SK-N-SH treated with all-trans-retinoic acid at 6 μM for 48 hours (cell line): Measurements from ENCODE around the gene EXOSC9.

Experiments
- ATAC-seq: fragments of 200-7000 bp; cut with Tn5 transposase; 3 replicates; pipeline ENCODE4 v1.9.1; 2020; ENCODE audit warnings: mild to moderate bottlenecking, moderate library complexity
- ARNTL ChIP-seq: fragments of 450-650 bp; formaldehyde crosslinking; IDR thresholded peaks from 2 replicates; pipeline ENCODE4 v1.5.0; 2020; ENCODE audit warnings: low read depth, mild to moderate bottlenecking, moderate library complexity, borderline replicate concordance
- BACH2 ChIP-seq: fragments of 250-450 bp; sonication (Bioruptor Pico); IDR thresholded peaks from 2 replicates; pipeline ENCODE4 v1.9.0; 2021; ENCODE audit warnings: mild to moderate bottlenecking, borderline replicate concordance
- ESRRG ChIP-seq: fragments of 250-450 bp; sonication (Bioruptor Pico); IDR thresholded peaks from 2 replicates; pipeline ENCODE4 v1.6.1; 2021; ENCODE audit warnings: mild to moderate bottlenecking
- GLIS3 ChIP-seq: fragments of 250-450 bp; sonication (Bioruptor Pico); IDR thresholded peaks from 2 replicates; pipeline ENCODE4 v1.5.0; 2020; ENCODE audit warnings: mild to moderate bottlenecking, moderate library complexity
- ISL1 ChIP-seq: fragments of 250-450 bp; sonication (Bioruptor Pico); IDR thresholded peaks from 2 replicates; pipeline ENCODE4 v2.1.2; 2022; ENCODE audit warnings: mild to moderate bottlenecking, moderate library complexity
- OSR1 ChIP-seq: fragments of 250-450 bp; sonication (Bioruptor Pico); IDR thresholded peaks from 2 replicates; pipeline ENCODE4 v1.8.0; 2022; ENCODE audit warnings: moderate library complexity, mild to moderate bottlenecking, inconsistent platforms
- PPARA ChIP-seq: fragments of 250-450 bp; sonication (Bioruptor Pico); IDR thresholded peaks from 2 replicates; pipeline ENCODE4 v1.5.0; 2020; ENCODE audit warnings: mild to moderate bottlenecking, borderline replicate concordance
- RARB ChIP-seq: fragments of 250-450 bp; sonication (Bioruptor Pico); IDR thresholded peaks from 2 replicates; pipeline ENCODE4 v1.8.0; 2021; ENCODE audit warnings: mild to moderate bottlenecking, moderate library complexity
- SNAI2 ChIP-seq: fragments of 250-450 bp; sonication (Bioruptor Pico); IDR thresholded peaks from 2 replicates; pipeline ENCODE4 v1.5.0; 2020; ENCODE audit warnings: mild to moderate bottlenecking, moderate library complexity
- TCF4 ChIP-seq: fragments of 250-450 bp; sonication (Bioruptor Pico); IDR thresholded peaks from 2 replicates; pipeline ENCODE4 v1.8.0; 2021; ENCODE audit warnings: mild to moderate bottlenecking, moderate library complexity, borderline replicate concordance
- TOX ChIP-seq: fragments of 250-450 bp; sonication (Bioruptor Pico); IDR thresholded peaks from 2 replicates; pipeline ENCODE4 v1.8.0; 2021; ENCODE audit warnings: mild to moderate bottlenecking, moderate library complexity, borderline replicate concordance
- ZC3H10 ChIP-seq: fragments of 250-450 bp; sonication (Bioruptor Pico); IDR thresholded peaks from 2 replicates; pipeline ENCODE4 v1.5.1; 2021; ENCODE audit warnings: mild to moderate bottlenecking, moderate library complexity
- ZFP3 ChIP-seq: fragments of 250-450 bp; sonication (Bioruptor Pico); IDR thresholded peaks from 2 replicates; pipeline ENCODE4 v1.5.0; 2020; ENCODE audit warnings: mild to moderate bottlenecking, moderate library complexity
- ZFP30 ChIP-seq: fragments of 450-650 bp; formaldehyde crosslinking; IDR thresholded peaks from 2 replicates; pipeline ENCODE4 v1.5.0; 2022; ENCODE audit warnings: mild to moderate bottlenecking, moderate library complexity
- ZNF565 ChIP-seq: fragments of 450-650 bp; formaldehyde crosslinking; conservative IDR thresholded peaks from 2 replicates; pipeline ENCODE4 v1.5.0; 2020; ENCODE audit warnings: low read depth, mild to moderate bottlenecking, moderate library complexity
- ZNF70 ChIP-seq: fragments of 450-650 bp; formaldehyde crosslinking; IDR thresholded peaks from 2 replicates; pipeline ENCODE4 v1.5.0; 2020; ENCODE audit warnings: mild to moderate bottlenecking, moderate library complexity
- ZNF8 ChIP-seq: fragments of 450-650 bp; formaldehyde crosslinking; IDR thresholded peaks from 2 replicates; pipeline ENCODE4 v1.5.0; 2020; ENCODE audit warnings: mild to moderate bottlenecking, moderate library complexity
- TF ChIP-seq, protein P1 (sequence below): fragments of 250-450 bp; sonication (Bioruptor Pico); IDR thresholded peaks from 2 replicates; pipeline ENCODE4 v1.5.0; 2020; ENCODE audit warnings: mild to moderate bottlenecking, moderate library complexity
- TF ChIP-seq, protein P2 (sequence below): fragments of 250-450 bp; sonication (Bioruptor Pico); IDR thresholded peaks from 2 replicates; pipeline ENCODE4 v1.8.0; 2020; ENCODE audit warnings: mild to moderate bottlenecking, moderate library complexity, borderline replicate concordance
- TF ChIP-seq, protein P3 (sequence below): fragments of 250-450 bp; sonication (Bioruptor Pico); IDR thresholded peaks from 2 replicates; pipeline ENCODE4 v1.5.1; 2020; ENCODE audit warnings: low read depth, mild to moderate bottlenecking, moderate library complexity
- TF ChIP-seq, protein P4 (sequence below): fragments of 250-450 bp; sonication (Bioruptor Pico); IDR thresholded peaks from 2 replicates; pipeline ENCODE4 v1.5.1; 2021; ENCODE audit warnings: mild to moderate bottlenecking, moderate library complexity

Gene EXOSC9

DNA sequence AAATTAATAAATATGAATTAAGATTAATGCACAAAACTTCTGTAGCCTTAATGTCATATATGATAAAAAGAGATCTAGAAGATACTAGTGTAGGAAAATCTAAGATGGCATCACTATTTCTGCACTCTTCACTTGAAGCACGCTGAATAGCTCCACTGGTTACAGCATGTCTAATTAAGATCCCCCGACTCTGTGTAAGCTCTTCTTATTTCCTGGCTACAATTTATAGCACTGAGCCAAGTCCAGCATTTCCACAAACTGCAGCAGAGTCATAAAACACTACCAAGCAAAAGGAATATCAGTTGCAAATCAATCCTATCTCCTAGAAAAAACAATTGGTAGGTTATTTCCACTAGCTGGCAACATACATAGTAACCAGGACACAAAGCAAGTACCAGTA lies 23.8 kb downstream of the EXOSC9 start:
- no peak for ATAC-seq
- TF ChIP-seq ESRRG (CRISPR knock-in tag) (no peak), RARB (CRISPR knock-in tag) (no peak), BACH2 (CRISPR knock-in tag) (no peak)
- TF ChIP-seq, protein P1, sequence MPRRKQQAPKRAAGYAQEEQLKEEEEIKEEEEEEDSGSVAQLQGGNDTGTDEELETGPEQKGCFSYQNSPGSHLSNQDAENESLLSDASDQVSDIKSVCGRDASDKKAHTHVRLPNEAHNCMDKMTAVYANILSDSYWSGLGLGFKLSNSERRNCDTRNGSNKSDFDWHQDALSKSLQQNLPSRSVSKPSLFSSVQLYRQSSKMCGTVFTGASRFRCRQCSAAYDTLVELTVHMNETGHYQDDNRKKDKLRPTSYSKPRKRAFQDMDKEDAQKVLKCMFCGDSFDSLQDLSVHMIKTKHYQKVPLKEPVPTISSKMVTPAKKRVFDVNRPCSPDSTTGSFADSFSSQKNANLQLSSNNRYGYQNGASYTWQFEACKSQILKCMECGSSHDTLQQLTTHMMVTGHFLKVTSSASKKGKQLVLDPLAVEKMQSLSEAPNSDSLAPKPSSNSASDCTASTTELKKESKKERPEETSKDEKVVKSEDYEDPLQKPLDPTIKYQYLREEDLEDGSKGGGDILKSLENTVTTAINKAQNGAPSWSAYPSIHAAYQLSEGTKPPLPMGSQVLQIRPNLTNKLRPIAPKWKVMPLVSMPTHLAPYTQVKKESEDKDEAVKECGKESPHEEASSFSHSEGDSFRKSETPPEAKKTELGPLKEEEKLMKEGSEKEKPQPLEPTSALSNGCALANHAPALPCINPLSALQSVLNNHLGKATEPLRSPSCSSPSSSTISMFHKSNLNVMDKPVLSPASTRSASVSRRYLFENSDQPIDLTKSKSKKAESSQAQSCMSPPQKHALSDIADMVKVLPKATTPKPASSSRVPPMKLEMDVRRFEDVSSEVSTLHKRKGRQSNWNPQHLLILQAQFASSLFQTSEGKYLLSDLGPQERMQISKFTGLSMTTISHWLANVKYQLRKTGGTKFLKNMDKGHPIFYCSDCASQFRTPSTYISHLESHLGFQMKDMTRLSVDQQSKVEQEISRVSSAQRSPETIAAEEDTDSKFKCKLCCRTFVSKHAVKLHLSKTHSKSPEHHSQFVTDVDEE, result no peak

DNA sequence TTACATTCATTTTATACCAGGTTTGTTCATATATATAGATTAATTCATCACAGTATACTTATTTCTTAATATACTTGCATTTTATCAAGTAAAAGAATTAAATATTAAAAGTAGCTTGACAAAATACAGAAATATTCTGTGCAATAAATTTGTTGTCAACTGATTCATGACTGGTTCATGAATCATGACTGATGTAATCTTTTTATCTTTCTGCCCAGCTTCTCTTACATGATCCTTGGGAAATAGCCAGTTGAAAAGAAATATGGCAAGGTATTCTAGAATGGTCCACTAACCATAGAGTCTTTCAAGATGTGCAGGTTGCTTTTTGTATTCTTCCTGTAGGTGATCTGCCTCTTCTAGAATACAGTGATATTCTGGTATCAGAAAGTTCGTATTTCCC lies 26.7 kb downstream of the EXOSC9 start:
- TF ChIP-seq ZFP3 (CRISPR knock-in tag) (no peak), OSR1 (CRISPR knock-in tag) (no peak), TCF4 (CRISPR knock-in tag) (no peak), GLIS3 (no peak), ISL1 (CRISPR knock-in tag) (no peak), ZFP30 (CRISPR knock-in tag) (no peak), ZNF70 (CRISPR knock-in tag) (no peak), ZNF565 (CRISPR knock-in tag) (no peak), TOX (CRISPR knock-in tag) (no peak), PPARA (CRISPR knock-in tag) (no peak)
- TF ChIP-seq, protein P2, sequence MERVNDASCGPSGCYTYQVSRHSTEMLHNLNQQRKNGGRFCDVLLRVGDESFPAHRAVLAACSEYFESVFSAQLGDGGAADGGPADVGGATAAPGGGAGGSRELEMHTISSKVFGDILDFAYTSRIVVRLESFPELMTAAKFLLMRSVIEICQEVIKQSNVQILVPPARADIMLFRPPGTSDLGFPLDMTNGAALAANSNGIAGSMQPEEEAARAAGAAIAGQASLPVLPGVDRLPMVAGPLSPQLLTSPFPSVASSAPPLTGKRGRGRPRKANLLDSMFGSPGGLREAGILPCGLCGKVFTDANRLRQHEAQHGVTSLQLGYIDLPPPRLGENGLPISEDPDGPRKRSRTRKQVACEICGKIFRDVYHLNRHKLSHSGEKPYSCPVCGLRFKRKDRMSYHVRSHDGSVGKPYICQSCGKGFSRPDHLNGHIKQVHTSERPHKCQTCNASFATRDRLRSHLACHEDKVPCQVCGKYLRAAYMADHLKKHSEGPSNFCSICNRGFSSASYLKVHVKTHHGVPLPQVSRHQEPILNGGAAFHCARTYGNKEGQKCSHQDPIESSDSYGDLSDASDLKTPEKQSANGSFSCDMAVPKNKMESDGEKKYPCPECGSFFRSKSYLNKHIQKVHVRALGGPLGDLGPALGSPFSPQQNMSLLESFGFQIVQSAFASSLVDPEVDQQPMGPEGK (CRISPR knock-in tag), result no peak
- TF ChIP-seq, protein P3, sequence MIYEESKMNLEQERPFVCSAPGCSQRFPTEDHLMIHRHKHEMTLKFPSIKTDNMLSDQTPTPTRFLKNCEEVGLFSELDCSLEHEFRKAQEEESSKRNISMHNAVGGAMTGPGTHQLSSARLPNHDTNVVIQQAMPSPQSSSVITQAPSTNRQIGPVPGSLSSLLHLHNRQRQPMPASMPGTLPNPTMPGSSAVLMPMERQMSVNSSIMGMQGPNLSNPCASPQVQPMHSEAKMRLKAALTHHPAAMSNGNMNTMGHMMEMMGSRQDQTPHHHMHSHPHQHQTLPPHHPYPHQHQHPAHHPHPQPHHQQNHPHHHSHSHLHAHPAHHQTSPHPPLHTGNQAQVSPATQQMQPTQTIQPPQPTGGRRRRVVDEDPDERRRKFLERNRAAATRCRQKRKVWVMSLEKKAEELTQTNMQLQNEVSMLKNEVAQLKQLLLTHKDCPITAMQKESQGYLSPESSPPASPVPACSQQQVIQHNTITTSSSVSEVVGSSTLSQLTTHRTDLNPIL (CRISPR knock-in tag), result no peak
- TF ChIP-seq, protein P1, result no peak
- TF ChIP-seq, protein P4, sequence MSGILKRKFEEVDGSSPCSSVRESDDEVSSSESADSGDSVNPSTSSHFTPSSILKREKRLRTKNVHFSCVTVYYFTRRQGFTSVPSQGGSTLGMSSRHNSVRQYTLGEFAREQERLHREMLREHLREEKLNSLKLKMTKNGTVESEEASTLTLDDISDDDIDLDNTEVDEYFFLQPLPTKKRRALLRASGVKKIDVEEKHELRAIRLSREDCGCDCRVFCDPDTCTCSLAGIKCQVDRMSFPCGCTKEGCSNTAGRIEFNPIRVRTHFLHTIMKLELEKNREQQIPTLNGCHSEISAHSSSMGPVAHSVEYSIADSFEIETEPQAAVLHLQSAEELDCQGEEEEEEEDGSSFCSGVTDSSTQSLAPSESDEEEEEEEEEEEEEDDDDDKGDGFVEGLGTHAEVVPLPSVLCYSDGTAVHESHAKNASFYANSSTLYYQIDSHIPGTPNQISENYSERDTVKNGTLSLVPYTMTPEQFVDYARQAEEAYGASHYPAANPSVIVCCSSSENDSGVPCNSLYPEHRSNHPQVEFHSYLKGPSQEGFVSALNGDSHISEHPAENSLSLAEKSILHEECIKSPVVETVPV, result no peak
- ATAC-seq, result no peak

DNA sequence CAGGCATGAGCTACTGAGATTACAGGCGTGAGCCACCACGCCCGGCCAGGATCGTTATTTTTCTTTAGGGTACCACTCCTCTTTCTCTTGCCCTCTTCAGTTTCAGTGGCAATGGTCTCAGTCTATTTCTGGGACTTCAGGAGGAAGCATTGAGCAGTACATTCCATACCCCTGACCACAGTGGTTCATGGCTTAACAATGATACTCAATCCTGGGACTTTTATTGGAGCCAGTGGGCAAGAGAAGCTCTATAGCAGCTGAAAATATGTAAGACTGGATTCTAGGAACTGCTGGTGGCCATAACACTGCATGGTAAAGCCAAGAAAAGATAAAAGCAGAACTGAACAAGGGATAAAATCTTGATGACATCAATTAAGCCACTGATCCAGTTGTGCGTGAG lies 28.4 kb downstream of the EXOSC9 start:
- ATAC-seq, result peak; percentile 45; the same call in 2 of the 3 replicates
- TF ChIP-seq, protein P1, result no peak
- TF ChIP-seq, protein P2 (CRISPR knock-in tag), result no peak
- TF ChIP-seq ZC3H10 (CRISPR knock-in tag), result no peak
- TF ChIP-seq, protein P3 (CRISPR knock-in tag), result no peak
- TF ChIP-seq SNAI2, result no peak
- no peak for TF ChIP-seq RARB (CRISPR knock-in tag)
- TF ChIP-seq PPARA (CRISPR knock-in tag), result no peak
- no peak for TF ChIP-seq ZNF8 (CRISPR knock-in tag)
- no peak for TF ChIP-seq ARNTL
- TF ChIP-seq TCF4 (CRISPR knock-in tag), result no peak
- no peak for TF ChIP-seq ZFP3 (CRISPR knock-in tag)
- TF ChIP-seq OSR1 (CRISPR knock-in tag), result no peak
- TF ChIP-seq ISL1 (CRISPR knock-in tag), result no peak
- TF ChIP-seq ZFP30 (CRISPR knock-in tag), result no peak
